ENCODE measurements around the gene CGN. TPM values are rescaled to one million over a fixed set of nuclear protein-coding genes. Genes with fewer than 3 reads are reported as not detected.

CGN gene
- total and polyA plus RNA-seq, 3 donors from 2014 or later, result 25.7 to 31.6 (median 25.9) TPM

DNA sequence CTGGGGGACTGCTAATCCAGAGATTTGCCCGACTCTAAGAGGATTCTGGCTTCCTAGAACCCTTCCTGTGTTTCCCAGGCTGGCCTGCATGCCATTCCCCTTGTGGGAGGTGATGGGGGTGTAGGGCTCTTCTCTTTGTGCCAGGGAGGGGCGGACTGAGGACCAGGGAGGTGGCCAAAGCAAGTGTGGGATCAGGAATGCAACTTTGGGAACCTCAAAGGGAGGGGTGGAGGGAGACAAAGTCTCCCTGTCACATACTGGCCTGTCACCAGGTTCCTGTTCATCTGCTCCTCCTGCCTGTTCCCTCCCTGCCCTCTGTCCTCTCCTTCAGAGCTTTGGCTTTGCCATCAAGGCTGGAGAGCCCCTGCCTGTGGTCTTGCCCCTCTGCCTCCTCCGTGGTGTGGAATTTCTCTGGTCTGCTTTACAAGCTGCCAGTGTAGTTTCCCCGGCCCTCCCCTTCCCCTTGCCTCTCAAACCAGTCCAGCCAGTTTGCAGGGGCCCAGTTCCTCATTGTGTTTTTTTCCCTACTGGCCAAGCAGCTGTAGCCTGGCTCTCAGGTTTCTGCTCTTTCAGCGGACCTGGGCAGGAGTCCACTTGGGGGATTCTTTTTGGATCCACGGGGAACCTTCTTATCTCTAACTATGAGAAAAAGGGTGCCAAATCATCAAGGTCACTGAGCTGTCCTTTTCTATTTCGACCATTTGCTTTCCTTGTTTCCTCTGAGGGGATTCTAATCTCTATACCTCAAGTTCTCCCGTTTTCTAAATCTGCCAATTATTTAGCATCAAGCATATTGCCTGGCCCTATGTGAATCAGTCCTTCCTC is 1.8 kb downstream of the CGN start:
- Histone ChIP-seq H3K4me3 (no peak overlapping the region), H3K9me3 (no peaks in the 10 kb centered on the region), H3K27ac (no peak overlapping the region), H3K27me3 (no peaks in the 10 kb centered on the region), H3K4me1 (peaks cover 13% of the 10 kb centered on the region), H3K36me3 (ENCODE audit: low read depth, missing control alignments) (no peaks in the 10 kb centered on the region)
- DNase-seq, result no peak
- 53 to 57% methylated on average over 8 of the region's 8 CpGs for WGBS, 2 donors
- intact Hi-C loops (cut with DNase I; ENCODE audit: low total_unique reads), result no loop called here
- TF ChIP-seq, protein P1, sequence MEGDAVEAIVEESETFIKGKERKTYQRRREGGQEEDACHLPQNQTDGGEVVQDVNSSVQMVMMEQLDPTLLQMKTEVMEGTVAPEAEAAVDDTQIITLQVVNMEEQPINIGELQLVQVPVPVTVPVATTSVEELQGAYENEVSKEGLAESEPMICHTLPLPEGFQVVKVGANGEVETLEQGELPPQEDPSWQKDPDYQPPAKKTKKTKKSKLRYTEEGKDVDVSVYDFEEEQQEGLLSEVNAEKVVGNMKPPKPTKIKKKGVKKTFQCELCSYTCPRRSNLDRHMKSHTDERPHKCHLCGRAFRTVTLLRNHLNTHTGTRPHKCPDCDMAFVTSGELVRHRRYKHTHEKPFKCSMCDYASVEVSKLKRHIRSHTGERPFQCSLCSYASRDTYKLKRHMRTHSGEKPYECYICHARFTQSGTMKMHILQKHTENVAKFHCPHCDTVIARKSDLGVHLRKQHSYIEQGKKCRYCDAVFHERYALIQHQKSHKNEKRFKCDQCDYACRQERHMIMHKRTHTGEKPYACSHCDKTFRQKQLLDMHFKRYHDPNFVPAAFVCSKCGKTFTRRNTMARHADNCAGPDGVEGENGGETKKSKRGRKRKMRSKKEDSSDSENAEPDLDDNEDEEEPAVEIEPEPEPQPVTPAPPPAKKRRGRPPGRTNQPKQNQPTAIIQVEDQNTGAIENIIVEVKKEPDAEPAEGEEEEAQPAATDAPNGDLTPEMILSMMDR (IDR thresholded peaks at IDR 0.05), result no peak
- TF ChIP-seq POLR2A (IDR thresholded peaks at IDR 0.05), result no peak

DNA sequence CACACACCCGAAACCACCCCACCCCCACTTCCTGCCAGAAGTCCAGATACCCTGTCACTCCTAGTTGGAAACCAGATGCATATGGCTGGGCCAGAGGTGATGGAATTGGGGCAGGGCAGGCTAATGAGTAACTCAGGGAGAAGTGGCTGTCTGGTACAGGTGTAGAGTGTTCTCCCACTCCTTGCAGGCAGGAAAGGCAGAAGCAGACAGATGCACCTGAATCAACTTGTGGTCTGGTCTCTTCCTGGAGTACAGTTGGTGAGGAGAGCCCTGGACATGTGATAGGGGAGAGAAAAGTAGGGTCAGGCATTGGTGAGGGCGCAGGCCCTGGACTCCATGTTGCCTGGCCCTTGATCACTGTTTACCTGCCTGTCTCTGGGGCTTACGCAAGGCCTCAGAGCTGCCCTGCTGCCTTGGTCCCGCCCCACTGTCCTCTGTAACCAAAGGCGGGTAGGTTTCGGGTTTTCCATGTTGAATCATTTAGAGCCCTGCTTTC is 2.5 kb downstream of the CGN start:
- intact Hi-C loops (cut with DNase I; ENCODE audit: low total_unique reads), result no loop called here
- WGBS, 2 donors, result 72 to 82% methylated on average over 5 to 6 of the region's 6 CpGs
- TF ChIP-seq, protein P1 (IDR thresholded peaks at IDR 0.05), result no peak
- TF ChIP-seq POLR2A (IDR thresholded peaks at IDR 0.05), result no peak
- Histone ChIP-seq H3K36me3 (ENCODE audit: low read depth, missing control alignments) (no peaks in the 10 kb centered on the region), H3K27me3 (no peaks in the 10 kb centered on the region), H3K9me3 (no peaks in the 10 kb centered on the region), H3K4me1 (peaks cover 13% of the 10 kb centered on the region), H3K27ac (no peak overlapping the region), H3K4me3 (no peak overlapping the region)
- DNase-seq, result no peak

DNA sequence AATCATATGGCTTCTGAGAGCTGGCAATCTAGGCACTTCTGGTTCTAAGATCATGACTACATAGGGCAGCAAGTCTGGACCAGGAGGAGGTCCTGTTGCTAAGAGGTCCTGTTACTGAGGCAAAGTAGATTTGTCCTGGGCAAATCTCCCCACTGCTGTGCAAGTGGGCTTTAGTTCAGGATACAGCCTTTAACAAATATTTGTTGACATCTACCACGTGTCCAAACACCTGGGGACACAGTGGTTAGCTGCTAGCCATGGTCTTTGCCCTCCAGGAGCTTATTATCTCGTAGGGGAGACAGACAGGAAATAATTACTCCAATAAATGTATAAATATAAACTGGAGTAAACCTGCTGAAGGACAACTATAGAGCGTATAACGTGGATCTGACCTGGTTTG is 3.2 kb downstream of the CGN start:
- no peak overlapping the region for H3K27ac ChIP-seq
- intact Hi-C loops (cut with DNase I; ENCODE audit: low total_unique reads), result no loop called here

DNA sequence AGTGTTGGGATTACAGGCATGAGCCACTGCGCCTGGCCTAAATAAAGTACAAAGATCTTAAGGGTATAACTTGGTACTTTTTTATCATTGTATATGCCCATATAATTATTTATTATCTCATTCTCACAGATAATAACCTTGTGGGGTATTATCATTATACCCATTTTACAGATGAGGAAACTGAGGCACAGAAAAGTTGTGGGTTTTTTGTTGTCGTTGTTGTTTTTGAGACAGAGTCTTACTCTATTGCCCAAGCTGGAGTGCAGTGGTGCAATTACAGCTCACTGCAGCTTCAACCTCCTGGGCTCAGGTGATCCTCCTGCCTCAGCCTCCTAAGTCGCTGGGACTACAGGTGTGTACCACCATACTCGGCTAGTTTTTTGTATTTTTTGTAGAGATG is 4.1 kb downstream of the CGN start:
- intact Hi-C loops (cut with DNase I; ENCODE audit: low total_unique reads), result no loop called here

More for the DNA sequence above, 3.2 kb downstream of the CGN start:
- WGBS, 2 donors, result 76 to 89% methylated on average over 4 of the region's 4 CpGs
- no peaks in the 10 kb centered on the region for H3K9me3 ChIP-seq
- no peak for TF ChIP-seq POLR2A (IDR thresholded peaks at IDR 0.05)
- H3K4me1 ChIP-seq, result peaks cover 13% of the 10 kb centered on the region
- no peaks in the 10 kb centered on the region for H3K36me3 ChIP-seq (ENCODE audit: low read depth, missing control alignments)
- no peak overlapping the region for H3K4me3 ChIP-seq
- H3K27me3 ChIP-seq, result no peaks in the 10 kb centered on the region
- no peak for DNase-seq

DNA sequence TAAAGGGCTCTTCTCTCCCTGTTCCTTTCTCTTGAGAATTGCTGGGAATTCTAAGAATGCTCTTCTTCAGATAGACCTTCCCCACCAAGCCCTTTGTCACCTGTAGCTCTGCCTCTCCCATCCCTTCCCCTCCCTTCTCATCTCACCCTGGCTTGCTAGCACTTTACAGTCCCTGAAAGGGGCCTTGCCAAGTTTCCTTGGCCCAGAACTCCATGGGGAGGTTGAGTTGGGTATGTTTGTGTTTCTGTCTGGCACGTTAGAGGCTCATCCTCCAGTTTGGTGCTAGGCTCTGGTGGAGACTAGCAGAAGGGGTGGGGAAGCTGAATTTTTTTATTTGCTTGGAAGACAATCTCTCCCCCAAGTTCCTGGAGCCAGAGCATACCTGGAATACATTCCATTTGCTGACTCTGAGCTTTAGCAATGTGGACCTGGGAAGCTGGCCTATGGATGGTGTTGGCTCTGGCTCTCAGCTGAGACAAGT is 4.9 kb downstream of the CGN start:
- no peak overlapping the region for H3K4me3 ChIP-seq
- H3K27me3 ChIP-seq, result no peaks in the 10 kb centered on the region
- no peak overlapping the region for H3K27ac ChIP-seq
- 59 to 71% methylated on average over 1 of the region's 1 CpG for WGBS, 2 donors
- no peaks in the 10 kb centered on the region for H3K36me3 ChIP-seq (ENCODE audit: low read depth, missing control alignments)
- intact Hi-C loops (cut with DNase I; ENCODE audit: low total_unique reads), result no loop called here
- DNase-seq, result no peak
- no peaks in the 10 kb centered on the region for H3K9me3 ChIP-seq
- H3K4me1 ChIP-seq, result peaks cover 16% of the 10 kb centered on the region
- TF ChIP-seq, protein P1 (IDR thresholded peaks at IDR 0.05), result no peak
- no peak for TF ChIP-seq POLR2A (IDR thresholded peaks at IDR 0.05)

More for the DNA sequence above, 4.1 kb downstream of the CGN start:
- Histone ChIP-seq H3K36me3 (ENCODE audit: low read depth, missing control alignments) (no peaks in the 10 kb centered on the region), H3K4me3 (no peak overlapping the region), H3K4me1 (peaks cover 14% of the 10 kb centered on the region), H3K27ac (no peak overlapping the region), H3K27me3 (no peaks in the 10 kb centered on the region), H3K9me3 (no peaks in the 10 kb centered on the region)
- no peak for DNase-seq
- TF ChIP-seq, protein P1 (IDR thresholded peaks at IDR 0.05), result no peak
- TF ChIP-seq POLR2A (IDR thresholded peaks at IDR 0.05), result no peak
- WGBS, 2 donors, result 95 to 97% methylated on average over 4 of the region's 4 CpGs
